Panc1 (cell line): Measurements from ENCODE around the gene RADIL. TPM values are rescaled to one million over a fixed set of nuclear protein-coding genes. Genes with fewer than 3 reads are reported as not detected.

ENCODE experiments used
- ATAC-seq: fragments of 200-7000 bp; cut with Tn5 transposase; 2 replicates; pipeline ENCODE4 v1.9.1; 2020; ENCODE audit warnings: mild to moderate bottlenecking, moderate library complexity
- BruUV-seq: library from RNA; stranded (reverse); fragments of 400-500 nt; replicated peaks from 2 replicates; lab custom pipeline; 2021; lab: Mats Ljungman, UMichigan
- CTCF ChIA-PET: fragments of 300-600 bp; sonication (Branson Sonifier 250); formaldehyde crosslinking; loops from one replicate; lab custom pipeline; 2022; ENCODE audit warnings: antibody characterized with exemption; lab: Charles Lee
- POLR2A ChIA-PET: fragments of 300-600 bp; sonication (Branson Sonifier 250); formaldehyde crosslinking; loops from one replicate; lab custom pipeline; 2022; ENCODE audit warnings: antibody characterized with exemption; lab: Charles Lee
- DNase-seq: peaks from one replicate; pipeline ENCODE4 v3.0.0-alpha.2; 2010; ENCODE audit warnings: low read depth, low spot score
- H3K27ac ChIP-seq: 2 replicates; pipeline ENCODE4 v1.5.1; 2011; ENCODE audit warnings: mild to moderate bottlenecking, low read length, inconsistent platforms
- H3K27me3 ChIP-seq: fragments of 200-500 bp; sonication (Bioruptor generic); 2 replicates; pipeline ENCODE4 v1.6.0; 2014; ENCODE audit warnings: low read length, inconsistent platforms; ENCODE audit not compliant: control insufficient read depth, insufficient read depth
- H3K36me3 ChIP-seq: fragments of 200-500 bp; sonication (Bioruptor generic); 2 replicates; pipeline ENCODE4 v1.5.1; 2014; ENCODE audit warnings: inconsistent platforms, mild to moderate bottlenecking, low read length, moderate library complexity; ENCODE audit not compliant: control insufficient read depth, insufficient read depth
- H3K4me1 ChIP-seq: 2 replicates; pipeline ENCODE4 v1.5.1; 2011; ENCODE audit warnings: inconsistent platforms, mild to moderate bottlenecking, low read length, moderate library complexity; ENCODE audit not compliant: control insufficient read depth, insufficient read depth
- H3K4me3 ChIP-seq, 2 experiments: 2 replicates each; pipeline ENCODE4 v1.5.1; 2011 to 2012; ENCODE audit warnings: low read depth in 2 of 2, low read length in 2 of 2, mild to moderate bottlenecking in 2 of 2, inconsistent platforms in 1 of 2, moderate library complexity in 1 of 2
- H3K9me3 ChIP-seq: fragments of 200-500 bp; sonication (Bioruptor generic); 2 replicates; pipeline ENCODE4 v1.5.1; 2014; ENCODE audit warnings: low read depth, mild to moderate bottlenecking, inconsistent platforms, low read length, moderate library complexity; ENCODE audit not compliant: control insufficient read depth, insufficient read depth
- POLR2AphosphoS5 ChIP-seq: IDR thresholded peaks from 2 replicates; pipeline ENCODE4 v1.6.1; 2012; ENCODE audit warnings: mild to moderate bottlenecking, low read depth, low read length, moderate library complexity
- SIN3A ChIP-seq: IDR thresholded peaks from 2 replicates; pipeline ENCODE4 v1.6.1; 2012; ENCODE audit warnings: low read depth, mild to moderate bottlenecking, low read length, moderate library complexity, borderline replicate concordance; ENCODE audit not compliant: insufficient read depth
- TCF7L2 ChIP-seq: IDR thresholded peaks from 2 replicates; pipeline ENCODE4 v1.6.1; 2011; ENCODE audit warnings: mild to moderate bottlenecking, low read depth, low read length, inconsistent platforms
- in situ Hi-C: cut with HindIII; loops from 2 replicates; pipeline ENCODE4 v1.10.0; 2016; ENCODE audit warnings: low sequenced_read_pairs, low pct_unique_long_range_greater_than_20kb
- intact Hi-C: fragments of 100-400 bp; cut with micrococcal nuclease; formaldehyde crosslinking; loops from one replicate; pipeline ENCODE4 v1.10.0; 2022; ENCODE audit not compliant: unreplicated experiment
- total RNA-seq: library from RNA; stranded (reverse); gene quantifications from one replicate; pipeline ENCODE4 v1.2.1, GENCODE V29; 2021; ENCODE audit not compliant: unreplicated experiment
- TF ChIP-seq, protein P1 (sequence below): fragments of 450-650 bp; IDR thresholded peaks from 2 replicates; pipeline ENCODE4 v1.5.1; 2017; ENCODE audit warnings: mild to moderate bottlenecking
- TF ChIP-seq, protein P2 (sequence below), 2 experiments: IDR thresholded peaks; 2 replicates each; pipeline ENCODE4 v1.6.1; 2011 to 2012; ENCODE audit warnings: low read depth in 2 of 2, control low read depth in 1 of 2, low read length in 1 of 2, mild to moderate bottlenecking in 1 of 2, moderate library complexity in 1 of 2; ENCODE audit not compliant: insufficient read depth in 1 of 2

RADIL gene
- total RNA-seq, 1 experiment from 2014 or later = 1.3 TPM

DNA sequence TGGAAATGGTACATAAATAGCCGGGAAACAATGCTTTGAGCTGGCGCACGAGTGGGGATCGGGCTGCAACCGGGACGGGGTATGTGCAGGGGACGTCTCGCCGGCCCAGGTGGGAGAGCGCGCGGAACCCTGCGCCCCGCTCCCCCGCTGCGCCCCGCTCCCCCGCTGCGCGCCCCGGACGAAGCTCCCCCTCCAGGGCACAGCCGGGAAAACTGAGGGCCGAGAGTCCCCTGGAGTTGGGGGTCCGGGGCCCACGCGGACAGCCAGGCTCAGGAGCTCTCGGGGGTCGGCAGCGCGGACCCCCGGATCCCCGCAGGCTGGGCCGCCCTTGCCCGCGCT lies 514 bp downstream of the RADIL start:
- in situ Hi-C loops = no loop called here
- DNase-seq (no peak), ATAC-seq (no peak)
- POLR2A ChIA-PET = interaction anchor here (0.6 to 1.0 kb wide), 2 partner anchors 34 to 239 kb away, joined by 3 read pairs; no protein-coding TSS in a partner anchor
- peaks cover 2% of the 10 kb centered on the region; the same call in 1 of the 2 replicates for H3K4me1 ChIP-seq
- H3K36me3 ChIP-seq = no peaks in the 10 kb centered on the region
- H3K27me3 ChIP-seq = no peaks in the 10 kb centered on the region
- CTCF ChIA-PET = no interaction called here
- H3K9me3 ChIP-seq = no peaks in the 10 kb centered on the region
- TF ChIP-seq, protein P1, sequence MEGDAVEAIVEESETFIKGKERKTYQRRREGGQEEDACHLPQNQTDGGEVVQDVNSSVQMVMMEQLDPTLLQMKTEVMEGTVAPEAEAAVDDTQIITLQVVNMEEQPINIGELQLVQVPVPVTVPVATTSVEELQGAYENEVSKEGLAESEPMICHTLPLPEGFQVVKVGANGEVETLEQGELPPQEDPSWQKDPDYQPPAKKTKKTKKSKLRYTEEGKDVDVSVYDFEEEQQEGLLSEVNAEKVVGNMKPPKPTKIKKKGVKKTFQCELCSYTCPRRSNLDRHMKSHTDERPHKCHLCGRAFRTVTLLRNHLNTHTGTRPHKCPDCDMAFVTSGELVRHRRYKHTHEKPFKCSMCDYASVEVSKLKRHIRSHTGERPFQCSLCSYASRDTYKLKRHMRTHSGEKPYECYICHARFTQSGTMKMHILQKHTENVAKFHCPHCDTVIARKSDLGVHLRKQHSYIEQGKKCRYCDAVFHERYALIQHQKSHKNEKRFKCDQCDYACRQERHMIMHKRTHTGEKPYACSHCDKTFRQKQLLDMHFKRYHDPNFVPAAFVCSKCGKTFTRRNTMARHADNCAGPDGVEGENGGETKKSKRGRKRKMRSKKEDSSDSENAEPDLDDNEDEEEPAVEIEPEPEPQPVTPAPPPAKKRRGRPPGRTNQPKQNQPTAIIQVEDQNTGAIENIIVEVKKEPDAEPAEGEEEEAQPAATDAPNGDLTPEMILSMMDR = no peak
- no peak for TF ChIP-seq TCF7L2
- TF ChIP-seq SIN3A = no peak
- TF ChIP-seq POLR2AphosphoS5 = no peak
- TF ChIP-seq, protein P2, sequence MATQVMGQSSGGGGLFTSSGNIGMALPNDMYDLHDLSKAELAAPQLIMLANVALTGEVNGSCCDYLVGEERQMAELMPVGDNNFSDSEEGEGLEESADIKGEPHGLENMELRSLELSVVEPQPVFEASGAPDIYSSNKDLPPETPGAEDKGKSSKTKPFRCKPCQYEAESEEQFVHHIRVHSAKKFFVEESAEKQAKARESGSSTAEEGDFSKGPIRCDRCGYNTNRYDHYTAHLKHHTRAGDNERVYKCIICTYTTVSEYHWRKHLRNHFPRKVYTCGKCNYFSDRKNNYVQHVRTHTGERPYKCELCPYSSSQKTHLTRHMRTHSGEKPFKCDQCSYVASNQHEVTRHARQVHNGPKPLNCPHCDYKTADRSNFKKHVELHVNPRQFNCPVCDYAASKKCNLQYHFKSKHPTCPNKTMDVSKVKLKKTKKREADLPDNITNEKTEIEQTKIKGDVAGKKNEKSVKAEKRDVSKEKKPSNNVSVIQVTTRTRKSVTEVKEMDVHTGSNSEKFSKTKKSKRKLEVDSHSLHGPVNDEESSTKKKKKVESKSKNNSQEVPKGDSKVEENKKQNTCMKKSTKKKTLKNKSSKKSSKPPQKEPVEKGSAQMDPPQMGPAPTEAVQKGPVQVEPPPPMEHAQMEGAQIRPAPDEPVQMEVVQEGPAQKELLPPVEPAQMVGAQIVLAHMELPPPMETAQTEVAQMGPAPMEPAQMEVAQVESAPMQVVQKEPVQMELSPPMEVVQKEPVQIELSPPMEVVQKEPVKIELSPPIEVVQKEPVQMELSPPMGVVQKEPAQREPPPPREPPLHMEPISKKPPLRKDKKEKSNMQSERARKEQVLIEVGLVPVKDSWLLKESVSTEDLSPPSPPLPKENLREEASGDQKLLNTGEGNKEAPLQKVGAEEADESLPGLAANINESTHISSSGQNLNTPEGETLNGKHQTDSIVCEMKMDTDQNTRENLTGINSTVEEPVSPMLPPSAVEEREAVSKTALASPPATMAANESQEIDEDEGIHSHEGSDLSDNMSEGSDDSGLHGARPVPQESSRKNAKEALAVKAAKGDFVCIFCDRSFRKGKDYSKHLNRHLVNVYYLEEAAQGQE (IDR thresholded peaks at IDR 0.05; ENCODE audit: insufficient read depth in 1 of 2, low read depth in 2 of 2, low read length in 1 of 2) = no peak
- peak overlapping the region in 1 of 2 experiments; percentile 36; a peak in 1 of 4 replicates for H3K4me3 ChIP-seq
- intact Hi-C loops = no loop called here
- no TSS peak for BruUV-seq
- H3K27ac ChIP-seq = no peak overlapping the region

DNA sequence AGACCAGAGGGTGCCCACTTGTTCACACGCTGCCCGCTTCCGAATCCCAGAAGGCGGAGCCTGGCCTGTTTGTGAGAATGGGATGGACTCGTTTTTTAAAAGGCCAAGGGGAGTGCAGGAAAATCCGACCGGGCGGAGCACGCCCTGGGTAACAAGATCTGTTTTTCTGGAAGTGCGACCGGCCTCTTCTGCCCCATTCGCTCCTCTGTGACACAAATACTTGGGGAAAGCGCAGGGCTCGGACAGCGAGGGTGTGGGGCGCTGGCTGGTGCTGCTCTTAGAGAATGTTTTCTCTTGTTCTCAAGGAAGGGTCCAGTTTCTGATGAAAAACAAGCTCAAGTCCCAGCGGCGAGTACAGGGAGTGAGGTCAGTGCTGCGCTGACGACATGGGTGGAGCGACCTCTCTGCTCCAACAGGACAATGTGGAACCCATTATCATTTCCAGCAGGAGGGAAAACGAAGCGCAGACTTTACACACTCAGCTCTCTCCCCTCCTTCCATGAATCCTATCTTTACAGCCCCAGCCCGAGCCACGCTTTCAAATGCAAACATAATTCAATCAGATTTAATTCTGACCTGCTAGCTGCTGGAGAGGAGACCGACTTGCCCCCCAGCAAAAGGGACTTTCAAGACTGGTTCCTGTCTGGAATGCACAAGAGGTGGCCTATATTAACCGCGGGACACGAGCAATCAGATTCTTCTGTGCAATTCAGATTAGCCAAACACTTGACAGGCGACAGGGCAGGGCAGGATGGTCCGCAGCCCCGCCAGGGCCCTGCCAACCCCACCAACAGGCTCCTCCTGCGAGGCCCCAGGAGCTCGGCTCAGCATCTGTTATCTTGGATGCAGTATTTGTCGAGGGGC lies 1.1 kb downstream of the RADIL start:
- Histone ChIP-seq H3K4me3 (peak overlapping the region in 1 of 2 experiments; percentile 36; a peak in 1 of 4 replicates), H3K9me3 (no peaks in the 10 kb centered on the region), H3K27ac (no peak overlapping the region), H3K36me3 (no peaks in the 10 kb centered on the region), H3K4me1 (peaks cover 2% of the 10 kb centered on the region; the same call in 1 of the 2 replicates), H3K27me3 (no peaks in the 10 kb centered on the region)
- no peak for DNase-seq
- ChIA-PET CTCF (interaction anchor here (0.7 kb wide), 1 partner anchor 52 kb away, joined by 3 read pairs; no protein-coding TSS in a partner anchor), POLR2A (interaction anchor here (1.0 kb wide), 1 partner anchor 35 kb away, joined by 3 read pairs; no protein-coding TSS in a partner anchor)
- no peak for ATAC-seq
- TF ChIP-seq TCF7L2 = no peak
- TF ChIP-seq, protein P1 = no peak
- TF ChIP-seq POLR2AphosphoS5 = no peak
- TF ChIP-seq, protein P2 (IDR thresholded peaks at IDR 0.05; ENCODE audit: insufficient read depth in 1 of 2, low read depth in 2 of 2, low read length in 1 of 2) = no peak
- TF ChIP-seq SIN3A = no peak
- in situ Hi-C loops = no loop called here
- BruUV-seq = no TSS peak
- intact Hi-C loops = no loop called here
